ENCODE measurements around the gene BSPRY.
"Not testable (repeated sequence)": the region's sequence is repeated elsewhere in the genome, so short reads cannot be mapped to it uniquely, and the experiment has no call there.

The BSPRY gene

DNA sequence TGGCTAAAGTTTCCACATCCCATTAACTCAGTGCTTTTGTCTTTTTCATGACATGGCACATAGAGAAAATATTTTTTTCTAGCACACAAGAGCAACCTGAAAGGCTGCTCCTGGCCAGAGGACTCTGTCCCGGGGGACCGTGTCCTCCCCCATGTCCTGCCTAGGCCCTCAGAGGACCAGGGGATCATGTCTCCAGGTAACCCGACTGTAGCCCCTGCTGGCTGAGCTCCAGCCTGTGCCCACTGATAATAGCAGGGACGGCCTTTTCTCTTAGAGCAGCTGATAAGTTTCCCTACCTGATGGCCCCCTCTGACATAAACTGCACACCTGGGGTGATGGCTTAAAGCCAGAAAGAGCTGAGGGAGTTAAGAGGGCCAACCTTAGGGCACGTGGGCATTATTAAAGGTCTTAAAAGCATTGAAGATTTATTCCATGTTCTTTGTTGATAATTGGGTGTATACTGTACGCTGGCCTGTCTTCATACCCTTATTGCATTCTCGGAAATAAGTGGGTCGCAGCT lies 21.5 kb downstream of the BSPRY start:
- DNase-seq (ENCODE audit: low read depth, low spot score): no peak

DNA sequence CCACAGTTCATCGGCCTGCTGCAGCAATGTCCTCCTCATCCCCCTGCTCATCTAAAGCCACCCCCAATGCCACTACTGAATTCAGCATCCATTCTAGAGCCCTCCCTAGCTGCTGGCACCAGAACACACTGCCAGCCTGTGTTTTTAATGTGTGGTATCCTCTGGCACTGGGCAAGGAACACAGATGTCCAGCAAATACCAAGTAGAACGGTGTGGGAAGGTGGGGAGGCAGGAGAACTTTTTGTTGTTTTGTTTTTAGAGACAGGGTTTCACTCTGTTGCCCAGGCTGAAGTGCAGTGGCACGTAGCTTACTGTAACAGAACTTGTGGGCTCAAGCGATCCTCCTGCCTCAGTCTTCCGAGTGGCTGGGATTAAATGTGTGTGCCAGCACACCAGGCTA lies 22.7 kb downstream of the BSPRY start:
- DNase-seq (ENCODE audit: low read depth, low spot score): no peak

DNA sequence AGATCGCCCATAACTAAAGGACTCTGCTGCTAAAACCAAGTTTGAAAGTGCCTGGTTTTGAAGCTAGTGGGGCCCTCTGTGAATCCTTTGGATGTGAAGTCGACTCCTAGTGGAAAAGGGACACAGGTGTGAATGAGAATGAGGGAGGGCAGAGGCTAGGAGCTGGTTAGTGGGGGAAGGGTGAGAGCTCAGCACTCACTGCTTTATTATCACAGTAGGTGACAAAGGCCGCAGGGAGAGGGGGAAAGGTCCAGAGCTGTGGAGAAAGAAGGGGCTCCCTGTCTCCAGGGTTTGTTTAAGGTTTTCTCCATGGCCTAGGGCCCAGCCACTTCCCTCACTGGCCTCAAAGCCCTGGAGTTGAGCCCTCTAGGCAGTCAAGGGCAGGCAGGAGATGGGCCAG lies 23.9 kb downstream of the BSPRY start:
- DNase-seq (ENCODE audit: low read depth, low spot score): no peak

DNA sequence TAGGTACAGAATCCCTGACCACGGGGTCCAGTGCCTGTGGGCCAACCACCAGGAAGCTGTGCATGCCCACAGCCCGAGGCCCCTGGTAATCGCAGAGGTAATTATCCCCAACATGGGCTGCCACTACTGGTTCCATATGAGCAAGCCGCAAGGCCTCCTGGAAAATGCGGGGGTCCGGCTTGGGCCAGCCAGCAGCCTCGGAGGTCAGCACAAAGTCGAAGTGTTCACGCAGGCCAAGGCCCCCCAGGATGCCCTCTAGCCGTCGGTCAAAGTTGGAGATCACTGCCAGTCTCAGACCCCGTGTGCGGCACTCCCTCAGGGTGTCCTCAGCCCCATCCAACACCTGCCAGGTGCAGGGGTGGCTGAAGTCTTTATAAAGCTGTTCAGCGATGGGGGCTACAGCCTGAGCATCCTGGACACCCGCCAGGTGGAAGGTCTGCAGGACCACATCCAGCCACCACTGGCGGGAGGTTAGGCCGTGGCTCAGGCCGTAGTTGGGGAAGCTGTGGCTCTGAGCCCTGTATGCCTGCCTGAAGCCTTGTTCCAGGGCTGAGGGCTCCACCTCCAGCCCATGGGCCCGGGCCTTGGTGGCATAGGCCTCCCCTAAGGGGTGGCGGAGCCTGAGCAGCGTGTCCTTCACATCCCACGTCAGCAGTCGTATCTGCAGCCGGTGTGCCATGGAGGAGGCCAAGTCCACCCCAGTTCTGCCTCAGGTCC lies 24.5 kb downstream of the BSPRY start:
- no peak for DNase-seq (ENCODE audit: low read depth, low spot score)

DNA sequence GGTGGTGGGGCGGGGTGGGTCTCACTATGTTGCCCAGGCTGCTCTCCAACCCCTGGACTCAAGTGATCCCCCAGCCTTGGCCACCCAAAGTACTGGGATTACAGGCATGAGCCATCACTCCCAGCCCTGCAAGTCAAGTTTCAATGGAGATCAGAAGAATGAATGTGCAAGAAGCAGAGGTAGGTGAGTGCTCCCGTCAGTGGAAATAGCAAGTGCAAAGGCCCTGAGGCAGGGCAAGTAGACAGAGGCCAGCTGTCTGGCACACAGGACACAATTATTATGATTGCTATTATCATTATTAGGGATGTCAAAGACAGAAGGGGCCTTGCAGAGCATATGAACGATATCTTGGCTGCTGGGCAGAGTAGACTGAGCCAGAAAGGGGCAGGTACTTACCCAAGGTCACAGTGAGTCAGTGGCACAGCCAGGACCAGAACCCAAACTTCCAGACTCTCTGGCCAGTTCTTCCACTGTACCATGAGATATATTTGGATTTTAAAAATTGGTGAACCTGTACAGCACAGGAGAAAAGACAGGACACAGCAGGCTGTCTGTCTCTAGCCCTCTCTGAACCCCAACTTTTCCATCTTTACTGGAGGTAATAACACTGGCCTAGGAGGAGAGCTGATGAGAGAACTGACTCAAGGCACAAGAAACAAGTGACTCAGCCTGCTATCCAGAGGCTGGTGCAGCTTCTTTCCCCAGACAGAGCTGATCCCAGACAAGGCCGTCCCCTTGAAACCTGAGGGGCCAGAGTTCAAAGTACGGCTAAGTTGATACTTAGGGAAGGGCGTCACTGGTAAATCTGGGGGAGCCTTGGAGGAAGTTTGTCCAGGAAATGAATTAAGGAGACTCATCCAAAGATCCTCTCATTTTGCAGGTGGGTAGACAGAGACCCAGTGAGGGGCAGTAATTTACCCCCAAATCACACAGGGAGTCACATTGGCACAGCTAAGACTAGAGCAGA lies 26.0 kb downstream of the BSPRY start:
- no peak for DNase-seq (ENCODE audit: low read depth, low spot score)

DNA sequence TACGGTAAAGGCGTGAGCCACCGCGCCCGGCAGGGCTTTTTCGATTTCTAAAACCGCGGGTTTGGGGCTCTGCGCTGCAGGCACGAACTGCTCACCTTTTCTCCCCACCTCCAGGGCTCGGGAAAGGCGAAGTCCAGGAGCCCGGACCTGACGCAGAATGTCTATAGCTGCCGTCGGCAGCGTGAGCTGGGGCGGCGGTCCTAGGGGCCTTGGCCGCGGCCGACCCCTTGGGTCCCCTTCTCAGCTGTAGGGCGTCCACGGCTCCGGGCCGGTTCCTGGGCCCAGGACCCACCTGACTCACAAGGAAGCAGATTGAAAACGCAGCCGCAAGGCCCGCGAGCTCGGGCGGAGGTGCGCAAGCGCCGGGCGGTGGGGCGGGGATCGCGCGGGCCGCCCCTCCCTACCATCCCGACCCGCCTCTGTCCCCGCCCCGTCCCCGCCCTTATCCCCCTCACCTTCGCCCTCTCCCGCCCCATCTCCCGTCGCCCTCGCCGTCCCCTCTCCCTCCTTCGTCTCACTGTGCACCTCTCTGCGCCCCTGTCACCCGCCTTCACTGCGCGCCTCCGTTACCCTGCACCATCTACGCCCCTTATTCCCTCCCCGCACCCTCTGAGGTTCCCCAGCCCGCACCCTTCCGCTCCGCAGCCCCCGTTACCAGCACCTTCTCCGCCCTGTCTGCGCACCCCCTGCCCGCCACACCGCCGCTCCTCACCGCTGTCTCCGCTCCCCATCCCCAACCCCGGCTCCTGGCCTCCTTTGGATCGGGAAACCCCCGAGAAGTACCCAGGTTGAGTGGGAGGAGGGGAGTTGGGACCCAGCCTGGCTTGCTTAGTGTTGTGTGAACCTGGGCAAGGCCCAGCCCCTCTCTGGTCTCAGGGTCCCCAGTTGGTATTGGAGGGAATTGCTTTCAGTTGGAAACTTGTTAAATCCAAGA lies 27.6 kb downstream of the BSPRY start, which contains the start of gene HDHD3:
HDHD3 (minus strand) TSS at position 353 of the 934 bp plus-strand sequence. CDS start 2,632 bp downstream, outside the sequence.
- DNase-seq (ENCODE audit: low read depth, low spot score): no peak

DNA sequence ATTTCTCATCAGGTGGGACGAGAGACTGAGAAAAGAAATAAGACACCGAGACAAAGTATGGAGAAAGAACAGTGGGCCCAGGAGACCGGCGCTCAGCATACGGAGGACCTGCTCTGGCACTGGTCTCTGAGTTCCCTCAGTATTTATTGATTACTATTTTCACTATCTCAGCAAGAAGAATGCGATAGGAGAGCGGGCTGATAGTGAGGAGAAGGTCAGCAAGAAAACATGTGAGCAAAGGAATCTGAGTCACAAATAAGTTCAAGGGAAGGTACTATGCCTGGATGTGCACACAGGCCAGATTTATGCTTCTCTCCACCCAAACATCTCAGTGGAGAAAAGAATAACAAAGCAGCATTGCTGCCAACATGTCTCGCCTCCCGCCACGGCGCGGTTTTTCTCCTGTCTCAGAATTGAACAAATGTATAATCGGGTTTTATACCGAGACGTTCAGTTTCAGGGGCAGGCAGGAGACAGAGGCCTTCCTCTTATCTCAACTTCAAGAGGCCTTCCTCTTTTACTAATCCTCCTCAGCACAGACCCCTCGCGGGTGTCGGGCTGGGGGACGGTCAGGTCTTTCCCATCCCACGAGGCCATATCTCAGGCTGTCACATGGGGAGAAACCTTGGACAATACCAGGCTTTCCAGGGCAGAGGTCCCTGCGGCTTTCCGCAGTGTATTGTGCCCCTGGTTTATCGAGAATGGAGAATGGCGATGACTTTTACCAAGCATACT lies 29.9 kb downstream of the BSPRY start:
- not testable (repeated sequence) for DNase-seq (ENCODE audit: low read depth, low spot score)

DNA sequence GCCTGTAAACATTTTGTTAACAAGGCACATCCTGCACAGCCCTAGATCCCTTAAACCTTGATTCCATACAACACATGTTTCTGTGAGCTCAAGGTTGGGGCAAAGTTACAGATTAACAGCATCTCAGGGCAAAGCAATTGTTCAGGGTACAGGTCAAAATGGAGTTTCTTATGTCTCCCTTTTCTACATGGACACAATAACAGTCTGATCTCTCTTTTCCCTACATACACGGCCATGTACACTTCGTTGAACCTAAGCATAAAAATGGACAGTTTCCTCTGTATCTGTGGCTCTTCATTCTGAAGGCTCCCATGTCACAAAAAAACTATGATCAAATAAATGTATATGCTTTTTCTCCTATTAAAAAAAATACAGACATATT lies 30.5 kb downstream of the BSPRY start:
- DNase-seq (ENCODE audit: low read depth, low spot score): not testable (repeated sequence)

DNA sequence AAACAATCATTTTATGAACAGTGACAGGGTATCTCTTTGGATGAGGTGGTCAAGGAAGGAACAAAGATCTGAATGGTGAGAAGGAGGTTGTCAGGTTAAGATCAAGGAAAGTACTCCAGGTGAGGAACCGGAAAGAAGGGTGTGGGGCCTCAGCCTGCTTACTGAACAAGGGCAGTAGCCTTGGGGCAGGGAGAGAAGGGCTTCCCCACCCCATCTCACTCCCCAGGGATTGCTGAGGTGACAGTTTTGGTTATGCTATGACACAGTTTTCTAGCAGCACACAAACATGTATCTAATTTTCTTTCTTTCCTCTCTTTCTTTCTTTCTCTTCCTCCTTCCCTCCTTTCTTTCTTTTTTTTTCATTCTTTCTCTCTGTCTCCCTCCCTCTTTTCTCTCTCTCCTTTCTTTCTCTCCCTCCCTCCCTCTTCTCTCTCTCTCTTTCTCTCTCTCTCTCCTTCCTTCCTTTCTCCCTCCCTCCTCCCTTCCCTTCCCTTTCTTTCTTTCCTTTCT lies 31.6 kb downstream of the BSPRY start:
- no peak for DNase-seq (ENCODE audit: low read depth, low spot score)

DNA sequence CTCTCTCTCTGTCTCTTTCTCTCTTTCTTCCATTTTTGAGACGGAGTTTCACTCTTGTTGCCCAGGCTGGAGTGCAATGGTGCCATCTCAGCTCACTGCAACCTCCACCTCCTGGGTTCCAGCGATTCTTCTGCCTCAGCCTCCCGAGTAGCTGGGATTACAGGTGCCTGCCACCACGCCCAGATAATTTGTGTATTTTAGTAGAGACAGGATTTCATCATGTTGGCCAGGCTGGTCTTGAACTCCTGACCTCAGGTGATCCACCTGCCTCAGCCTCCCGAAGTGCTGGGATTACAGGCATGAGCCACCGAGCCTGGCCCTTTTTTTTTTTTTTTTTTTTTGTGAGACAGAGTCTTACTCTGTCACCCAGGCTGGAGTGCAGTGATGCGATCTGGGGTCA lies 32.1 kb downstream of the BSPRY start:
- not testable (repeated sequence) for DNase-seq (ENCODE audit: low read depth, low spot score)

DNA sequence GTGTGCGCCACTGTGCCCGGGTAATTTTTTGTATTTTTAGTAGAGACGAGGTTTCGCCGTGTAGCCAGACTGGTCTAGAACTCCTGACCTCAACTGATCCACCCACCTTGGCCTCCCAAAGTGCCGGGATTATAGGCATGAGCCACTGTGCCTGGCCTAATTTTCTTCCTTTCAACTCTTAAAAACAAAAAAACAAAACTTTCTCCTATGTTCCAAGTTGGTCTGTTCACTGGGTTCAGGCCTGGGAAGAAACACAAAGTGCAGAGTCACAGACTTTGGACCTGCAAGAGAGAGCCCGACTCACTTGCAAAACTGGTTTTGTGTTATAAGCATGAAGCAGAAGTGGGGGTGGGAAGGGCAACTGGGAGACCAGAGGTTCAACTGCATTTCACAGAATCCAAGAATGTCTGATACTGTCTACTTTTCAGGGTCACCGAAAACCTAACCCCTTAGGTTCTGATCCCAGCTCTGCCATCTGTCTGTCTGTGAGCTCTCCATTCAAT lies 32.6 kb downstream of the BSPRY start:
- no peak for DNase-seq (ENCODE audit: low read depth, low spot score)

DNA sequence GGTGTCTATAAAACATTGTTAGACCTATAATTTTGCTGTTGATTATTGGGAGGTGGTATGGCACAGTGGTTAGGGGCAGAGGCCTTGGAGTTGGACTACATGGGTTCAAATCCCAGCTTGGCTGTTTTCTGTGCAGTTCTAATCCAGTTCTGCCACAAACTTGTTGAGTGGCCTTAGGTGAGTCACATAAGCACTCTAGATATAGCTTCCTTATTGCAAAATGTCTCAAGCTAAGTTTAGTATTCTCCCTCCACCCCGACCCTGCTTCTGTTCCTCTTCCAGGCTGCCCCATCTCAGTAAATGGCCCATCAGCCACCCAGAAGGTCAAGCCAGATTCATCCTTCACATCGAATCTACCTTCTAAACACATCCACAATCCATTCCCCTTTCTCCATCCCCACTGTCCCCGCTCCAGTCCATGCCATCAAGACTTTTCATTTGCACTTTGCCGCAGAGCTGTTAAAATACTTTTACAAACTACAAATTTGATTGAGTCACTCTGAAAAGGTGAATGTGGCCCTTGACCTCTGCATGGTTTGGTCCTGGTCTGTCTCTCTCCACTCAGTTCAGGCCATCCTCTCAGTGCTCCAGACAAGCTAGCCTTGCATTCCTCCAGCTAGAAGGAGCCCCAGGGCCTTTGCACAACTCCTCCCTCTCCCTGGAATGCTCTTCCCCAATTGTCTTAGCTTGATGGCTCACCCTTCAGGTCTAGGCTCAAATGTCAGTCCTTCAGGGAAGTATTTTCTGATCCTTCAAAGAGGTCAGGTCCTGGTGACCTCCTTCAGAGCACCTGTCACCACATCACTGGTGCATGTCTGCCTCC lies 37.4 kb downstream of the BSPRY start:
- no peak for DNase-seq (ENCODE audit: low read depth, low spot score)

DNA sequence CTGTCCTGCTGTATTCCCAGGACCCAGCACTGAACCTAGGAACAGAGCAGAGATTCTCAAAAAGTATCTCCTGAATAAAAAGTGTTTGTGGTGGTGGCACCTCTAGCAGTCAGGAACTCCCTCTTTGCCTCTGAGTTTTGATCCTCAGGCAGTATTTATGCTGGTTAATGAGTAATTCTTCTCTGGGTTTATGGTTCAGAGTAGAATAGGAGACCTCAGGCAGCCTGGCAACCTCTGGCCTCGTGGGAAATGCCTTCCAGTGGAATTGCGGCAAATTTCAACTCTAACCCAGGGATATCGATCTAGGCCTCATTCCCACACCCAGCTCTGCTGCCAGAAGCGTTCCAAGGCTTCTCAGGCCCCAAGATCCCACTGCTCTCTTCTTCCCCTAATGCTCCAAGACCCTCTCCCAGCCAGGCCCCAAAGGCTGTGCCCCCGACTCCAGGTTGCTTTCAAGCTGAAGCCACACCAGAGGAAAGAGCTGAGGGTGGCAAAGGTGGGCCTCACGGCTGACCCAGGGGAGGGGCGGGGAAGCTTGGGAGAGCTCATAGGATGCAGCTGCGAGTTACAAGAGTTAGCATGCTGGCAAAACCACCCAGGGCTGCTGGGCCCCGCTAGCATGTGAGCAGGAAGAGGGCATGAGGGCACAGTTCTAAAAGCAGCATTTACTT lies 38.4 kb downstream of the BSPRY start:
- DNase-seq (ENCODE audit: low read depth, low spot score): no peak

DNA sequence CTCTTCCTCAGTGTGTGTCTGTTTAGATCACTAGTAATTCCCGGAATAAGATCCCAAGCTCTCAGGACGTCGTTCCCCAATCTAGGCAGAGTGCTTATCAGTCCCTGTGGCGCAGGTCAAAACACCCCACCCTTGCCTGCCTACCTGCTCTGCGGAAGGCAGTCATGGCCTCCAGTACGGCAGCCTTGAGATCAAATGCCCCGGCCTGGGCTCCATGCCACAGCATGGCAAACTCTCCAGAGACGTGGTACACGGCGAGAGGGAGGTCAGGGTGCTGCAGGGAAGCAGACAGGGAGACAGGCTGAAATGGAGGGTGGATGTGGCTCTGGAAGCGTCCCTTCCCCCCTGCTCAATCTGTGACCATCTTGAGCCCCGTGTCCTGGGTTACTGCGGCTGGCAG lies 39.5 kb downstream of the BSPRY start:
- DNase-seq (ENCODE audit: low read depth, low spot score): no peak

DNA sequence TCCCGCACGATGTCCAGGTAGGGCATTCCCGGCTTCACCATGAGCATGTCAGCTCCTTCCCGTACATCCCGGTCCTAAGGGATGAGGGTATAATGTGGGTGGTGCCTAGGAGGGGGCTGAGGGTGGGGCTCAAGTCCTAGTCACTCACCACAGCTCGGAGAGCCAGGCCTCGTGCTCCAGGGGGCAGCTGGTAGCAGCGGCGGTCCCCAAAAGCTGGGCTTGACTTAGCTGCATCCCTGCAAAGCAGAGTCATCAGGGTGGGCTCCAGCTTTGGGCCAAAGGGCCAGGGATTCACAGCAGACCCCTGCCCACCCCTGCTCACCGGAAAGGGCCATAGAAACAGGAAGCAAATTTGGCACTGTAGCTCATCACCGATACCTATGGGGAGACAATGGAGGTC lies 40.1 kb downstream of the BSPRY start:
- no peak for DNase-seq (ENCODE audit: low read depth, low spot score)

DNA sequence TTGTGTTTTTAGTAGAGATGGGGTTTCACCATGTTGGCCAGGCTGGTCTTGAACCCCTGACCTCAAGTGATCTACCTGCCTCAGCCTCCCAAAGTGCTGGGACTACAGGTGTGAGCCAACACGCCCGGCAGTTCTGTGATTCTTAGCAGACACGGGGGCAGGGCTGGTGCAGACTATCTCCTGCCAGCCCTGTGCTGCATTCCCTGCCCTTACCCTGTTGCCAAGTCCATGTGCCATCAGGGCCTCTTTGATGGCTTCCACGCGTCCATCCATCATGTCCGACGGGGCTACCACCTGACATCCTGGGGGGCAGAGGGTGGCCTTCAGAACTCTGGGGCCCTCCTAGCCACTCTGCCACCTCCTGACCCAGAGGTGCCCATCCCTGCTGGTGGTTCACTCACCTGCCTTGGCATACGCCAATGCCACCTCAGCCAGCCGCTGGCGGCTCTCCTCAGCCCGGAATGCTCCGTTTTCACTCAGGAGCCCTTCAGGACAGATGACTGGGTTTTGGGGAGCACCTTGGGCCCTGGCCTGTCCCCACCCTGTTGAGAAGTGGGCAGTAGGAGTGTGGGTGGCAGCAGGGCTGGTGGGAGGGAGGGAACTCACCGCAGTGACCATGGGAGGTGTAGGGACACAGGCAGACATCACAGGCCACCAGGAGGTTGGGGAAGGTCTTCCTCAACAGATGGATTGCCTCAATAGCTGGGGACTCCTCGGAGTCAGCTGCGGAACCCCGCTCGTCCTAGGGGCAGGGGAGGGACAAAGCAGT lies 41.0 kb downstream of the BSPRY start:
- no peak for DNase-seq (ENCODE audit: low read depth, low spot score)

DNA sequence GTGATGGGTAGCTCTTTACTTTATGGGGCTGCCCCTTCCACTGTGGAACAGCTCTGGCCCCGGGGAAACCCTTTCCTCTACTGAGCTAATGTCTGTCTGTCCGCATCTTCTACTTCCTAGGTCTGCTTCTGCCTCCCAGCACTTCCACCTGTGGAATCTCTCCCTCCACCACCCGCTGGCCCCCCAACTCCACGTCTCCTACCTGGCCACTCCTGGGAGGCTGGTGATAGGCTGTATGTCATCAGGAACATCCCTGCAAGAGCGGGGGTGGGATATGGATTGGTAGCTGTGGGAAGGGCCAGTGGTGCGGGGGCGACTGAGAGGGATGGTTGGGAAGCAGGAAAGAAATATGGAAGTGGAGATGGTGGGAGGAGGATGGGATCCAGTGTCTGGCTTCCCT lies 42.6 kb downstream of the BSPRY start:
- no peak for DNase-seq (ENCODE audit: low read depth, low spot score)

DNA sequence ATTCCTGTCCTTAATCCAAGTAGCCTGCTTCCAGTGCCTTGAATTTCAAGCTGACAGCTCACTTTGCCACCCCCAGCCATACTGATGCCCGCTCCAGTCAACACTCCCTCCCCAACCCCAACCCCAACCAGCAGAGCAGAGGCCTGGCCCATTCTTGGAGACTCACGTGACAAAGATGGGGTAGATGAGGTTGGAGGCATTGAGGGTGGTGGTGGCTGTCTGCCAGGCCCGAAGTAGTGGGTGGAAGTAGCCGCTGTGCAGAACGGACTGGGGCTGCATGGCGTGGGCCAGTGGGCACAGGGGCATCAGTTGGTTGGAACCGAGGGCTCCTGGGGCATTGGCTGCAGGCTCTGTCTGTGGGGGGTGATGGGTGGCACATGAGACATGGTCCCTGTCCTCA lies 43.9 kb downstream of the BSPRY start:
- no peak for DNase-seq (ENCODE audit: low read depth, low spot score)

All from iPS DF 19.7 (cell line).